Measurements from ENCODE around the gene TXLNA.
"Not testable (repeated sequence)": the region's sequence is repeated elsewhere in the genome, so short reads cannot be mapped to it uniquely, and the experiment has no call there.

The TXLNA gene

DNA sequence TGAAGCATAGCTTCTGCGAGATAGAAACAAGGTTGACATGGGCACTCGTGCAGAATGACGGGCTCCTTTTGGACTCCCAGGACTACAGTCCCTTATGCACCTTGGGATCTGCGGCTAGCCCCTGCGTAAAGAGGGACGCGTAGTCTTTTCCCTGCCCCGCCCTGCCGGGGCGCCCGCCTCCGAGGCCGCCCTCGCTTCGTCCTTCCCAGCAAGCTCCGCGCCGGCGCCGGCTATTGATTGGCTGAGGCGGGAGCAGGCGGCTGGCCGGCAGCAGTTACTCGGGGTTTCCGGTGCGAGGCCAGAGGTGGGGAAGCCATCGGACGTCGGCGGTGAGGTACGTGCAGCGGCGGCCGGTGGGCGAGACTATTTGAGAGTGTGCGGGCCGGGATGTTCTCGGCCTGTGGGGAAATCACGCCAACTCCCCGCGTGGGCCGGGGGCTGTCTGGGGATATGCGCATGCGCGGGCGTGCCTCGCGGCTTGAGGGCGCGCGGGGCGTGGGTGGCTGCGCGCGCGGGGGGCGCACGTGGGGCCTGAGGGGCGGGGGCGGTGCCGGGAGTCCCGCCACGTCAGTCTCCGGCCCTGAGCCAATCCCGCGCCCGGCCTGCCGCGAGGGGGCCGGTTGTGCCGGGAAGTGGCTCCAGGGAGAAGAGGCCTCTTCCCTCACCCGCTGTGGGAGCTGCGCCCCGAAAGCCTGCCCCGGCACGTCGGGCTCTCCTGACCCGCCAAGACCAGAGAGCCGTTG, at the start of gene TXLNA:
TXLNA (plus strand) TSS at position 233 of the 743 bp plus-strand sequence. CDS start 671 bp downstream, outside the sequence.
- DNase-seq (ENCODE audit: low read depth in 2 of 2), result peak; percentile 79 to 90

- not testable (repeated sequence) for DNase-seq (ENCODE audit: low read depth in 2 of 2)
Measured at GRCh38 chr1:32133950-32134280, 45.6 kb upstream of the TXLNA start.

GRCh38 chr1:32137111-32137510, 42.4 kb upstream of the TXLNA start:
- no peak for DNase-seq (ENCODE audit: low read depth in 2 of 2)

GRCh38 chr1:32138965-32139364, 40.5 kb upstream of the TXLNA start:
- no peak for DNase-seq (ENCODE audit: low read depth in 2 of 2)

DNA sequence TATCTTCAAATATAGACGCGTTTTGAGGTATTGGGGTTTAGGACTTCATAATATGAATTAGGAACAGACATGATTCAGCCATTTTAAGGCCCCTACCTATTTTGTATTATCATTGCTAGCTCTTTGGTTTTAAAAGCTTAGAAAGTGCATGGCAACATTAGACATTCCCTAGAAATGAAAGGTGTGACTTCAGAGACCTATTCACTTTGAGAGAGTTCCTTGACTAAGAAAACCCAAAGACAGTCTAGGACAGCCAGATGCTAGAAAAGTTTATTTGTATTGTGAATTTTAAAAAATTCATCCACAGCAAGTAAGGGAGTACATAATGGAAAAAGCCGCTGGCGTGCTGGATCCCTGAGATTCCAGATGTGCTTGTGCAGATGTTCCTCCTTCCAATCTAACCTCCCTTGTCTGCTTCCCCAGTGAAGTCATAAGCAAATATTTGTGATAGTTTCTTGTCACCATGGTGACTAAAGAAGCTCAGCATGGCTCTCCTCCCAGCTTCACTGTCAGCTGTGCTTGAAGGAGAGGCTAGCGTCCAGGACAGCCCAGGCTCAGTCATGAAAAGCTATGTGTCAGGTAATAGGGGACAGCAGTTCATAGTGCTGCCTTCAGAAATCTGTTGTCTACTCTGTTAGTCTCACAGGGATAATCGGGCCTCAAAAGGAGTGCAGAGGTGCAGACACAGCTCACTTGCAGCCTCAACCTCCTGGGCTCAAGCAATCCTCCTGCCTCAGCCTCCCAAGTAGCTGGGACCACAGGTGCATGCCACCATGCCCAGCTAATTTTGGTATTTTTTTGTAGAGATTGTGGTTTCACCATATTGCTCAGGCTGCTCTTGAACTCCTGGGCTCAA, 36.8 kb upstream of the TXLNA start:
- DNase-seq (ENCODE audit: low read depth in 2 of 2), result no peak

DNA sequence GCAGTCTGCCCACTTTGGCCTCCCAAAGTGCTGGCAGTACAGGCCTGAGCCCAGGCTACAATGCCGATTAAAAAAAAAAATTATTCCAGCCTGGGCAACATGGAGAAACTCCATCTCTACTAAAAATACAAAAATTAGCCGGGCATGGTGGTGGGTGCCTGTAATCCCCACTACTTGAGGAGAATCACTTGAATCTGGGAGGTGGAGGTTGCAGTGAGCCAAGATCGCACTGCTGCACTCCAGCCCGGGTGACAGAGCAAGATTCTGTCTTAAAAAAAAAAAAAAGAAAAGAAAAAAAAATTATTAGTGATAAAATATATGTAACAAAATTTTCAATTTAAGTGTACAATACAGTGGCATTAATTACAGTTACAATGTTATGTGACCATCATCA, 36.2 kb upstream of the TXLNA start:
- not testable (repeated sequence) for DNase-seq (ENCODE audit: low read depth in 2 of 2)

GRCh38 chr1:32144033-32144432, 35.4 kb upstream of the TXLNA start:
- DNase-seq (ENCODE audit: low read depth in 2 of 2), result no peak

DNA sequence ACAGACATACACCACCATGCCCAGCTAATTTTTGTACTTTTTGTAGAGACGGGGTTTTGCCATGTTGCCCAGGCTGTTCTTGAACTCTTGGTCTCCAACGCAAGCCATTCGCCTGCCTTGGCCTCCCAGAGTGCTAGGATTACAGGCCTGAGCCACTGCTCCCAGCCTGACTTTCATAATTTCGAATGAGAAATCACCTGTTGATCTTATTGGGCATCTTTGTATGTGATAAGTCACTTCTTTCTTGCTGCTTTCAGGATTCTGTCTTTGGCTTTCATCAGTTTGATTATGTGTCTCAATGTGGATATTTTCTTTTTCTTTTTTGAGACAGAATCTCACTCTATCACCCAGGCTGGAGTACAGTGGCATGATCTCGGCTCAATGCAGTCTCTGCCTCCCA, 31.7 kb upstream of the TXLNA start:
- DNase-seq (ENCODE audit: low read depth in 2 of 2), result not testable (repeated sequence)

GRCh38 chr1:32150847-32151246, 28.6 kb upstream of the TXLNA start:
- DNase-seq (ENCODE audit: low read depth in 2 of 2), result no peak

- DNase-seq (ENCODE audit: low read depth in 2 of 2), result no peak
Measured at GRCh38 chr1:32151319-32151787, 28.1 kb upstream of the TXLNA start.

- DNase-seq (ENCODE audit: low read depth in 2 of 2), result no peak
Measured at GRCh38 chr1:32159189-32159588, 20.3 kb upstream of the TXLNA start.

GRCh38 chr1:32163405-32163804, 16.1 kb upstream of the TXLNA start:
- no peak for DNase-seq (ENCODE audit: low read depth in 2 of 2)

- DNase-seq (ENCODE audit: low read depth in 2 of 2), result not testable (repeated sequence)
Measured at GRCh38 chr1:32165633-32166032, 13.8 kb upstream of the TXLNA start.

- no peak for DNase-seq (ENCODE audit: low read depth in 2 of 2)
Measured at GRCh38 chr1:32170991-32171390, 8.5 kb upstream of the TXLNA start.

GRCh38 chr1:32172621-32173245, 6.7 kb upstream of the TXLNA start:
- DNase-seq (ENCODE audit: low read depth in 2 of 2), result no peak

GRCh38 chr1:32178380-32179192, 889 bp upstream of the TXLNA start:
- no peak for DNase-seq (ENCODE audit: low read depth in 2 of 2)

GRCh38 chr1:32179193-32179442, 357 bp upstream of the TXLNA start:
- DNase-seq (ENCODE audit: low read depth in 2 of 2), result no peak

DNA sequence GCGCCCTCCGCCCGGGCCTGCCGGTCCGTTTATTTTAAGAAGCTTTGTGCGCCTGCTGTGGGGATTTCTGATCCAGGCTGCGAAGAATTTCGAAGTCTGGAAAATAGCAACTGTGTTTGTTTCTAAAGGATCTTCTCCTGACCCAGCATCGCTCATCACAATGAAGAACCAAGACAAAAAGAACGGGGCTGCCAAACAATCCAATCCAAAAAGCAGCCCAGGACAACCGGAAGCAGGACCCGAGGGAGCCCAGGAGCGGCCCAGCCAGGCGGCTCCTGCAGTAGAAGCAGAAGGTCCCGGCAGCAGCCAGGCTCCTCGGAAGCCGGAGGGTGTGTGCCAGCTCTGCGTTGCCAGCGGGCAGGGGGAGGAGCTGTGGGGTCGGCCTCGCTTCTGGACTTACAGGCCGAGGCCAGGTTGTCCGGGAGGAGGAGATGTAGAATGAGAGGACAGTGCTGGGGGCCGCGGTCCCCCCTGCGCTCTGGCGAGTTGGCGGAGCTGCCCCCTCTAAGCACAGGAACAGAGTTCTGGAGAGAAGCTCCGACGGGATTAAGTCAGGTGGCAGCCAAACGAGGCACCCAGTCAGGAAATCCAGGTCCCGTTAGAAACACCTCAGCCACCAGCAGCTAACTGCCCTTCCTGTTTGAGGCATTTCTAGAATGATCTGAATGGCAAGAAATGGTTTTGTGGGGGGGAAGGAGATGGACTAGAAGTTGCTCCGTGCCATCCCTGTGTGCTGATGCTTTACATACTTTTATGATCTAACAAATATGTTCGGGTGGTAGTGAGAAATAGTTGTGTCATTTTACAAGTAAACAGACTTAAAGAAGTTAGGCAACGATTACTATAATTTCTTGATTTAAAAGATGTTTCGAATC, 948 bp downstream of the TXLNA start:
- peak in 1 of 2 donors; percentile 17 for DNase-seq (ENCODE audit: low read depth in 2 of 2)

- DNase-seq (ENCODE audit: low read depth in 2 of 2), result no peak
Measured at GRCh38 chr1:32181065-32181464, 1.6 kb downstream of the TXLNA start.

- DNase-seq (ENCODE audit: low read depth in 2 of 2), result no peak
Measured at GRCh38 chr1:32181563-32181962, 2.1 kb downstream of the TXLNA start.

DNA sequence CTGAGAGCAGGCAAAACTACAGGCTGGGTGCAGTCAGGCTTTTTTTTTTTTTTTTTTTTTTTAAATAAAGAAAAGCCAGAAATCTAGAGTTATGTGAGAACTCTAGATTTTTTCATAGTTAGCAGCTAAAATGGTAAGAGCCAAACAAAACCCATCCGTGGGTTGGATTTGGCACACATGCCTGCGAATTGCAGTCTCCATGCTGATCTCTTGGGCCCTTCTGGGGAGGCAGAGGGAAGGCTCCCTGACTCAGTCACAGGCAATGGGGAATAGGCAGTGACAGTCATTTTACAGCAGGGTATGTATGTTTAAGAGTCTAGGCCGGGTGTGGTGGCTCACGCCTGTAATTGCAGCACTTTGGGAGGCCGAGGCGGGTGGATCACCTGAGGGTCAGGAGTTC, 2.6 kb downstream of the TXLNA start:
- DNase-seq (ENCODE audit: low read depth in 2 of 2), result no peak

Measured in stimulated activated CD8-positive, alpha-beta memory T cell treated with anti-CD3 and anti-CD28 coated beads, Interleukin-7, amount 100 ng/mL, for 4 hours (primary cell).